T-helper 2 cell treated with Interferon-gamma antibody and Interleukin-4, amounts not matched to agents 100 ng/mL and 5 ng/mL, for 36 hours (primary cell): ENCODE measurements around the gene SMIM44. TPM values are rescaled to one million over a fixed set of nuclear protein-coding genes. Genes with fewer than 3 reads are reported as not detected.

Experiments
- intact Hi-C: fragments of 100-400 bp; cut with micrococcal nuclease; formaldehyde crosslinking; loops from one replicate; pipeline ENCODE4 v1.15.1; 2023
- total RNA-seq: library from RNA; stranded (reverse); gene quantifications from 2 replicates; pipeline ENCODE4 v1.2.3, GENCODE V29; 2022

The SMIM44 gene
- total RNA-seq, 1 donor from 2014 or later = not detected

- intact Hi-C loops = no loop called here
These were observed 40.7 kb downstream of the SMIM44 start for GRCh38 chr19:3442487-3443071.

- intact Hi-C loops = no loop called here
These were observed 41.3 kb downstream of the SMIM44 start for GRCh38 chr19:3441986-3442329.

DNA sequence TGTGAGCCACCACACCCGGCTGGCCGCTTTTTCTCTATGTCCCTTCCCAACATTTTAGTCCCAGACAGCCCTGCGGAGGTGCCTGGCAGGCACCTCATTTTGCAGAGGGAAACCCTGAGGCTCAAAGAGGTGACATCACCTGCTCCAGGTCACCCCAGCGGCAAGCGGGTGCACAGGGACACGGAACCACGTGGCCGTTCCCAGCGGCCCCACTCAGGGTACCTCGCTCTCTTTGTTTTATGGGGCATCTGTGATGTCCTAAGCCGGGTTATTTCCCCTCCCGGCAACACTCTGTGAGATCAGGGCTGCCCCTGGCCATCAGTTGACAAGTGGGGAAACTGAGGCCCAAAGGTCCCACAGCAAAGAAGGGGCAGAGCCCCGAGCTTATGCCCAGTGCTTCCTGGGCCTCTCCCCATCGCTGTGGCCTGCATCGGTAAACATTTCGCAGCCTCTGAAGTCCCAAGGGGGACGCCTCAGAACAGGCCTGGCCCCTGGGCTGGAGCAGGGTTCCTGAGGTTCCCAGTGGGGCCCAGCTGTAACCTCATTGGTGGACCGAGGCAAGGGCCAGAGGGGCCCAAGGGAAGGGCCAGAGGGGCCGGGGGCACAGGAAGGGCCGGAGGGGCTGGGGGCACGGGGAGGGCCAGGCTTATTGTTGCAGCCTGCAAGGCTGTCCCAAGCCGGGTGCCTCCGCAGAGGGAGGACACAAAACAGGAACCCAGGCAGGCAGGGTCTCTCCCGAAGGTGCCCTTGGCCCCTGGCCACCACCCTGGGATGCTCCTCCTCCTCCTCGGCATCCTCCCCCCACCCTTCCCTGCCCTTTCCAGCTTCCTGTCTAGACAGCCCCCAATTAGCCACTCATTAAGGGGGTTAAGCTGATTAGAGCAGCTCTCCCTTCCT, 41.9 kb downstream of the SMIM44 start:
- intact Hi-C loops = no loop called here

- intact Hi-C loops = no loop called here
These were observed 43.2 kb downstream of the SMIM44 start for GRCh38 chr19:3440082-3440481.

DNA sequence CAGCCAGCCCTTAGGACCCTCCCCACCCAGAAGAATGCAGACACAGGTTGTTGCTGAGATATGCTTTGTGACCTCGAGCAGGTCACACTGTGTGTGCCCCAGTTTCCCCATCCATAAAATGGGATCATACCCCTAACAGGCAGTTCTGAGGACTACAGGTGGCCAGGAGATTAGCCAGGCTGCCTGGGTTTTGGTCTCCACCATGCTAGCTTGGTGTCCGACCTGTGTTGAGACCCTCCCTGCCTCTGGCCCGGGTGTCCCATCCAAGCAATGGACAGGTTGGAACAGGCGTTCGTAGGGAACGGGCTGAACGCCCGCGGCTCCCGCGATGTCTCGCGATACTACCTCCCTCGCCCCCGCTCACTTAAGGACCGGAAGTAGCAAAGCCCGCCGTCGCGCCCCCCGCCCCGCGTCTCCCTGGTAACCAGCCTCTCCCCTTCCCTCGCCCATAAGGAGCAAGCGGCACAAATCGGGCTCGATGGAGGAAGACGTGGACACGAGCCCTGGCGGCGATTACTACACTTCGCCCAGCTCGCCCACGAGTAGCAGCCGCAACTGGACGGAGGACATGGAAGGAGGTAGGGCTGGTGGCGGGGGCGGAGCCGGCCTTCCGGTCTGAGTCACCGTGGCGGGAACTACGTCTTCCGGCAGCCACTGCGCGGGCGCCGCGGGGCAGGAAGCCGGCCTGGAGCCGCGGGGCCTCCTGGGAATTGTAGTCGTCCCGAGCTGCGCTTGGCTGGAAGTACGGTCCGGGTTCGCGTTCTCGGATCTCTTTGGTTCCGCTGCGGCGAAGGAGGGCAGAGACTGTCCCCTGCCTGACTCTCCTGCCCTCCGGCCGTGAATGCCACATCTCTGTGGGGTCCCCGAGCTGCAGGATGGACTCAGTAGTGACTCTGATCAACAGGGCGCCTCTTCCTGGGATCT, 48.3 kb downstream of the SMIM44 start:
- intact Hi-C loops = loop anchor here (1.0 to 2.0 kb wide), 2 partner anchors 74 to 250 kb away; partner anchors contain the start of gene NCLN

- intact Hi-C loops = loop anchor here (2.0 kb wide), 1 partner anchor 73 kb away; no protein-coding TSS in a partner anchor
These were observed 49.3 kb downstream of the SMIM44 start for GRCh38 chr19:3433805-3434540.

DNA sequence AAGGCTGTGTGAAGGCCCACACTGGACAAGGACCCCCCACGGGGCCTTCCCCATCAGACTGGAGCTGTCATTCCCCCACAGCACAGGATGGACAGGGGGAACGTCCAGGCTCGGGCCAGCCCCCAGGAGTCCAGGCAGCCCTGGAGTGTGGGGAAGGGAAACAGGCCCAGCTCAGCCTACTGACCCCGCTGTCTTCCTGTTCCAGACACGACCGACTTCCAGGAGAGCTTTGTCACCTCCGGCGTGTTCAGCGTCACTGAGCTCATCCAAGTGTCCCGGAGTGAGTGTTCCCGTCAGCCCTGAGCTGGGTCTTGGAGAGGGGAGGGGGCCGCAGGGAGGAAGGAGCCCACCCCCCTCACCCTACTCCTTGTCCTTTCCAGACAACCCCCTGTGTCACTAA, 49.9 kb downstream of the SMIM44 start:
- intact Hi-C loops = no loop called here

Other genes with a start within 250 kb of the SMIM44 start
- gene NFIC, start 116.9 kb downstream of the SMIM44 start, total RNA-seq = 11.5 and 11.9 TPM in 2 replicates
- 1.3 and 1.5 TPM in 2 replicates for gene SMIM24, start 2.9 kb downstream of the SMIM44 start, total RNA-seq
- gene DOHH, start 17.2 kb upstream of the SMIM44 start, total RNA-seq = 15.7 and 16.2 TPM in 2 replicates
- 62.8 and 65.2 TPM in 2 replicates for gene FZR1, start 22.9 kb upstream of the SMIM44 start, total RNA-seq
- 4.5 TPM in 2 replicates for gene TEKTIP1, start 55.7 kb upstream of the SMIM44 start, total RNA-seq
- 66.6 and 71.2 TPM in 2 replicates for gene MFSD12, start 74.1 kb upstream of the SMIM44 start, total RNA-seq
- gene HMG20B, start 89.5 kb upstream of the SMIM44 start, total RNA-seq = 38.7 and 41.0 TPM in 2 replicates
- 0.41 and 0.48 TPM in 2 replicates for gene GIPC3, start 102.0 kb upstream of the SMIM44 start, total RNA-seq
- gene TBXA2R, start 123.4 kb upstream of the SMIM44 start, total RNA-seq = 0.52 and 0.93 TPM in 2 replicates
- gene CACTIN, start 143.3 kb upstream of the SMIM44 start, total RNA-seq = 32.6 and 34.8 TPM in 2 replicates
- 15.6 TPM in 2 replicates for gene PIP5K1C, start 217.0 kb upstream of the SMIM44 start, total RNA-seq
- gene TJP3, start 224.9 kb upstream of the SMIM44 start, total RNA-seq = 1.0 and 1.2 TPM in 2 replicates